Fibroblast of pulmonary artery (primary cell): Measurements from ENCODE around the gene MYLK.

Source experiments
- DNase-seq: peaks from one replicate; pipeline ENCODE4 v3.0.0-alpha.2; 2010; ENCODE audit warnings: low read depth
- H3K4me3 ChIP-seq: replicated peaks from 2 replicates; pipeline ENCODE4 v1.5.1; 2011; ENCODE audit warnings: low read depth, mild to moderate bottlenecking, control low read depth, low read length, moderate library complexity
- TF ChIP-seq, protein P1 (sequence below): IDR thresholded peaks from 2 replicates; pipeline ENCODE4 v1.5.1; 2011; ENCODE audit warnings: mild to moderate bottlenecking, control low read depth, low read length, inconsistent platforms; ENCODE audit errors: missing control alignments

MYLK gene

DNA sequence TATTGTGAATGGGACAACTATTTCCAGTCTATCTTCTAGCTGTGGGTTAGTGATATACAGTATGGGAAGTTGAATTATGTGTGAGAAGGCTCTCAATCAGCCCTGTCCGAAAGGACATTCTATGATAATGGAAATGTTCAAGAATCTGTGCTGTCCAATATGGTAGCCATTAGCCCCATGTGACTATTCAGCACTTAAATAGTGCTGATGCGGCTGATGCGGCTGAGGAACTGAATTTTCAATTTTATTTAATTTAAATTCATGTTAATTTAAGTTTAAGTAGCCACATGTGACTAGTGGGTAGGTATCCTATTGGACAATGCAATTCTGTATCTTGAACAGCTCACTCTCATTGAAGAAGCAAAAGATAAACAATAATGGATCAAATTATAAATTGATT, 98.5 kb downstream of the MYLK start:
- DNase-seq, result no peak
- H3K4me3 ChIP-seq, result no peak overlapping the region
- TF ChIP-seq, protein P1, sequence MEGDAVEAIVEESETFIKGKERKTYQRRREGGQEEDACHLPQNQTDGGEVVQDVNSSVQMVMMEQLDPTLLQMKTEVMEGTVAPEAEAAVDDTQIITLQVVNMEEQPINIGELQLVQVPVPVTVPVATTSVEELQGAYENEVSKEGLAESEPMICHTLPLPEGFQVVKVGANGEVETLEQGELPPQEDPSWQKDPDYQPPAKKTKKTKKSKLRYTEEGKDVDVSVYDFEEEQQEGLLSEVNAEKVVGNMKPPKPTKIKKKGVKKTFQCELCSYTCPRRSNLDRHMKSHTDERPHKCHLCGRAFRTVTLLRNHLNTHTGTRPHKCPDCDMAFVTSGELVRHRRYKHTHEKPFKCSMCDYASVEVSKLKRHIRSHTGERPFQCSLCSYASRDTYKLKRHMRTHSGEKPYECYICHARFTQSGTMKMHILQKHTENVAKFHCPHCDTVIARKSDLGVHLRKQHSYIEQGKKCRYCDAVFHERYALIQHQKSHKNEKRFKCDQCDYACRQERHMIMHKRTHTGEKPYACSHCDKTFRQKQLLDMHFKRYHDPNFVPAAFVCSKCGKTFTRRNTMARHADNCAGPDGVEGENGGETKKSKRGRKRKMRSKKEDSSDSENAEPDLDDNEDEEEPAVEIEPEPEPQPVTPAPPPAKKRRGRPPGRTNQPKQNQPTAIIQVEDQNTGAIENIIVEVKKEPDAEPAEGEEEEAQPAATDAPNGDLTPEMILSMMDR, result no peak

DNA sequence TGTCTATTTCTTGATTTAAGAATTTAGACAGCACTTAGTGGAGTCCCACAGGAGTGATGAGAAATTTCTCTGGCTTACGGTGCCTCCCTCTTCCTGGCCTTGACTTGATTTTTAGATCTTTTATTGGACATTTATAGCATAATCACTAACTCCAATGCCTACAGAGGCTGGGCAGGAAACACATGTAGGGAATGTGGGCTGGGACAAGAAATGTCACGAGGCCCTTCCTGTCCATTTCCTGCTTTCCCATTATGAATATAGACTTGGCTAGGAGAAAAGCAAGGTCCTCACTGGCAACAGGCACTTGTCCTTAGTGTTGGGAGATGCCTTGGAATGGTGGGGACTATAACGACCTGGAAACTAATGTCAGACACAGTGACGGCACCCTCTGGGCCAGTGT, 100.3 kb downstream of the MYLK start:
- DNase-seq, result no peak
- TF ChIP-seq, protein P1, result no peak
- no peak overlapping the region for H3K4me3 ChIP-seq

DNA sequence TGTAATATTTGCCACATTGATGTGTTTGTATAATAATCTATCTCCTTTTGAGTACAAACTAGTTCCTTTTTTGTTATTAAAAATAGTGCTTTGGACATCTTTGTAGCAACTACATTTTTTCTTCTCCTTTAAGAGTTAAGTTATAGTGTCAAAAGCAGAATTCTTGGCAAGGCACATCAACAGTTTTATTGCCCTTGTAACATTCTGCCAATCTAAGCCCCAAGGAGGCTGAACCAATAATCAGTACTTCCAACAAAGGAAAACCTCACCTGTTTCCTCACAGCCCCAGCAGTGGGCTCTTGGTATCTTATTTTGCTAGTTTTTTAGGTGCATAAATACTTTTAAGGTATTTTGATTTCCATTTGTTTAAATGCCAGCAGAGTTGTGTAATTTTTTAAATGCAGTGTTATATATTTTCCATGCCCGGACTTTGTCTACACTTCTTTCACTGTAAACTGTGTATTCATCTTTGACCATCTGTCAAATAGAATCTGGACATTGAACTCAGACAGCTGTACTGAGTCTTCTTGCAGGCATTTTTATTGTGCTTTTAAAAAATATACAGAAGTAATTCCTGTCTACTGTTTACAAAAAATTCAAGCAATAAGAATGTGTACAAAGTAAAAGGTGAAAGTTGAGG, 101.0 kb downstream of the MYLK start:
- DNase-seq, result no peak
- no peak overlapping the region for H3K4me3 ChIP-seq
- TF ChIP-seq, protein P1, result no peak

DNA sequence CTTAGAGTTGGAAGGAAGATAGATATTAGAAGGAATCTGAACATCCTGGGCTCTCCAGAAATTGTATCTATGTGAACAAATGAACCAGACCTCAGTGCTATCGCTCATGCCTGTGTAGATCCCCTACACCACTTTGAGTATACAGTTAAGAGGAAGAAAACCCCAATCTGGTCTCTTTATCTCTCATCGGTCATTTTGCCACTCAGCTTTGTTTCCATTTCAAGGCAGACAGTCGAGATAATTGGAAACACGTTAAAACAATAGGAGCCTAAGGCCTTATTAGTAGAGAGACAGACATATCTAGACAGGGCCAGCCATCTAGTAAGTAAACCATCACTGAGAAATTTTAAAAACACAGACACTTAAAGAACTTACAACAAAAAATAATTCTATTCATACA, 101.6 kb downstream of the MYLK start:
- no peak for DNase-seq
- TF ChIP-seq, protein P1, result no peak
- H3K4me3 ChIP-seq, result no peak overlapping the region

DNA sequence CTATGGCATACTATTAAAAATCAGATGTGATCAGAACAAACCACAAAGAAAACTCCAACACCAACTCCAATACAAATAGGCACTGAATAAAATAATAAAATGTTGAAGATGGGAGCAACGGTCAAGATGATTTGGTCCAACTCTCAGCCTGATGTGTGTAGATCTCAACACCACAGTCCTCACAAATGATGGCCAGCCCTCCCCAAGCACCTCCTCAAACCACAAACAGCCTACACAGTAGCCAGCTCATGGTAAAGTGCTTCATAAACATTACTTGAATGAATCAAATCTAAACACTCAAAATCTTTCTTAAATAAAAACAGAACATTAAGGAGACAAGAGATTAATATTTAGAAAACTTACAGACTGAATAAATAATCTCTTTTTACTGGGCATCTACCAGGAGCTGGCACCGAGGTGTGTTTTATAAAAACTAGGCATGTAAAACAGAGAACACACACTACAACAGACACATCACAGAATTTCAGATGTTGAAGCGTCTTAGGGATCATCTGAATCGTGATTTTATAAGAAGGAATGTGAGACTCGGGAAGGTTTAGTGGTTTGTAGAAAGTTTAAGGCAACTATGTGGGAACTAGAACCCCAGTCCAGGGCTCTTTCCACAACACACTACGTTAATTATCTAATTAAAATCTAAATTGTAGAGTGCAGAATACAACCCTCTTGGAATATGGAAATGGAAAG, 102.4 kb downstream of the MYLK start:
- no peak for DNase-seq
- TF ChIP-seq, protein P1, result no peak
- H3K4me3 ChIP-seq, result no peak overlapping the region

DNA sequence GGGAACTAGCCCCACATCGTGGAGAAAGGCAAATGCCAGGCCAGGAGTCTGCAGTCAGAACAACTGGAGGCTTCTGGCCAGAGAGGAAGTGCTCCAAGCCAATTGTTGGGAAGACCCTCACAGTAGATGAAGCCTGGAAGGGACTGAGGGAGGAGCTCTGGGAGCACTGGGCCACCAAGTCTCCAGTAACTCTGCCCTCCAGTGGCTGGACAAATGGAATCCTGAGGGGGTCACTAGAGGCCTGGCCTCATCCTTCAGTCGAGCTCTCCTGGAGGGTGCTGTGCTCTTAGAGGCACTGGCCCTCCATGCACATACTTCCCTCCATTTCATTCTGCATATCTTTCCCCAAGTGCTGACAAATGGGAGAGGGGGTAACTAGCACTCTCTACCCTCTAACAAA, 103.0 kb downstream of the MYLK start:
- TF ChIP-seq, protein P1, result no peak
- DNase-seq, result no peak
- no peak overlapping the region for H3K4me3 ChIP-seq

DNA sequence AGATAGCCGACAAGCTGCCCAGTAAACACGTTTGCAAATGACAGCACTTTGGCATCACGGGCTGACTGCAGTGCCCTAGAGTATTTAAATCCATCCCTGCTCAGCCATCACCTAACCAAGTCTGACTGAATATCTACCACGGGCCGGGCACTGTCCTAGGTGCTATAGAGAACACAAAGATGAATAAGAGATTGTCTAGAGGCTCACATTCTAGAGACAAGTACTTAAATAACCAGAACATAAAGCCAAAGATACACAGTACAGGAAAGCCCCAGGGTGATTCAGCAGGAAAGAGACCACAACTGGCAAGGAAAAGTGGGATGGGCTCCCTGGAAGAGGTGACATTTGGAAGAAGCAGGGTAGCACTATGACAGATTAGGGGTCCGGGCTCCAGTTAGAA, 103.5 kb downstream of the MYLK start:
- TF ChIP-seq, protein P1, result no peak
- no peak overlapping the region for H3K4me3 ChIP-seq
- DNase-seq, result no peak
